Activated T-cell treated with anti-CD3 and anti-CD28 coated beads, Interleukin-2, amount 50 U/mL, for 72 hours (primary cell): ENCODE measurements around the gene BMAL2. TPM values are rescaled to one million over a fixed set of nuclear protein-coding genes. Genes with fewer than 3 reads are reported as not detected.

ENCODE experiments used
- ATAC-seq, 2 donors: fragments of 150-1000 bp; cut with Tn5 transposase; replicated peaks in 1 of 2; 2 replicates each; pipeline ENCODE4 v1.10.0; 2021; ENCODE audit warnings: moderate library complexity in 2 of 2, mild to moderate bottlenecking in 1 of 2
- DNase-seq, 2 donors: peaks; one replicate each; pipeline ENCODE4 v3.0.0; 2021 to 2022; ENCODE audit warnings: mixed read lengths in 1 of 2
- H3K27ac Mint-ChIP-seq: one replicate; pipeline ENCODE4 v1.8.0; 2022; ENCODE audit warnings: mild to moderate bottlenecking, moderate library complexity, mixed read lengths
- H3K27me3 Mint-ChIP-seq: one replicate; pipeline ENCODE4 v1.8.0; 2022; ENCODE audit warnings: low read depth, mixed read lengths
- H3K36me3 Mint-ChIP-seq, 2 donors: one replicate each; pipeline ENCODE4 v1.8.0; 2022; ENCODE audit warnings: mixed read lengths in 2 of 2, mild to moderate bottlenecking in 1 of 2; ENCODE audit not compliant: insufficient read depth in 2 of 2
- H3K4me1 Mint-ChIP-seq: one replicate; pipeline ENCODE4 v1.8.0; 2022; ENCODE audit warnings: low read depth, mixed read lengths
- H3K4me3 Mint-ChIP-seq, 2 donors: one replicate each; pipeline ENCODE4 v1.8.0; 2022; ENCODE audit warnings: mild to moderate bottlenecking in 2 of 2, mixed read lengths in 2 of 2, moderate library complexity in 2 of 2
- H3K9me3 Mint-ChIP-seq, 2 donors: one replicate each; pipeline ENCODE4 v1.8.0; 2022; ENCODE audit warnings: mixed read lengths in 2 of 2
- total RNA-seq, 2 donors: library from RNA; stranded (reverse); gene quantifications; one replicate each; pipeline ENCODE4 v1.2.3, GENCODE V29; 2022

Gene BMAL2, protein sequence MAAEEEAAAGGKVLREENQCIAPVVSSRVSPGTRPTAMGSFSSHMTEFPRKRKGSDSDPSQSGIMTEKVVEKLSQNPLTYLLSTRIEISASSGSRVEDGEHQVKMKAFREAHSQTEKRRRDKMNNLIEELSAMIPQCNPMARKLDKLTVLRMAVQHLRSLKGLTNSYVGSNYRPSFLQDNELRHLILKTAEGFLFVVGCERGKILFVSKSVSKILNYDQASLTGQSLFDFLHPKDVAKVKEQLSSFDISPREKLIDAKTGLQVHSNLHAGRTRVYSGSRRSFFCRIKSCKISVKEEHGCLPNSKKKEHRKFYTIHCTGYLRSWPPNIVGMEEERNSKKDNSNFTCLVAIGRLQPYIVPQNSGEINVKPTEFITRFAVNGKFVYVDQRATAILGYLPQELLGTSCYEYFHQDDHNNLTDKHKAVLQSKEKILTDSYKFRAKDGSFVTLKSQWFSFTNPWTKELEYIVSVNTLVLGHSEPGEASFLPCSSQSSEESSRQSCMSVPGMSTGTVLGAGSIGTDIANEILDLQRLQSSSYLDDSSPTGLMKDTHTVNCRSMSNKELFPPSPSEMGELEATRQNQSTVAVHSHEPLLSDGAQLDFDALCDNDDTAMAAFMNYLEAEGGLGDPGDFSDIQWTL
- 10 to 100 TPM; 16.1 to 17.0 TPM for total RNA-seq

DNA sequence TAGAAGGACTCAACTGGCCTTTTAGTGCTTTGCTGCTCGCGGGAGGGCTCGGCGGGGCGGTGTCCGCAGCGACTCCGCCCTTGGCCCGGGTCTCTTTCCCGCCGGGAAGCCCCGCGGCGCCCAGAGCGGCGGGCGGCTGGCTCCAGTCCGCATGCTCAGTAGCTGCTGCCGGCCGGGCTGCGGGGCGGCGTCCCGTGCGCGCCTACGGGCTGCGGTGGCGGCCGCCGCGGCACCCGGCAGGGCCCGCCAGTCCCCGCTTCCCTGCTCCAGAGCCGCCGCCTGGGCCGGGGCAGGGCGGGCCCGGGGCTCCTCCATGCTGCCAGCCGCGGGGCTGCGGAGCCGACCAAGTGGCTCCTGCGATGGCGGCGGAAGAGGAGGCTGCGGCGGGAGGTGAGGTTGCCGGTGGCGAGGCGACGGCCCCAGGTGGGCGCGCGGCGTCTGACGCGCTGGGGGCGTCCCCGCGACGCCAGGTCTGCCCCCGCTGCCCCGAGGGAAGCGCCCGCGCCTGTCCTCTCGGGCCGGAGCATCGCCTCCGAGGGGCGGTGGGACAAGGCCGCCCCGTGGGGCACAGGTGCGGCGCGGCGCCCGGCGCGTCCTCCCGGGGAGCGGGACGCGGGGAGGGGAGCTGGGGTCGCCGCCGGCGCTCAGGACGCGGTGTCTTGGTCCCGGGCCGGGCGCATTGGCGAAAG lies at the start of gene BMAL2:
Gene BMAL2, plus strand, starts transcription at position 123 of the 689 bp plus-strand sequence. Its CDS starts 237 bp downstream, at position 360.
- Mint-ChIP-seq H3K36me3 (peaks cover 5 to 6% of the 10 kb centered on the region in 2 donors), H3K27me3 (peaks cover 26% of the 10 kb centered on the region), H3K4me1 (peaks cover 69% of the 10 kb centered on the region), H3K27ac (peak within 1 kb of the TSS; percentile 96), H3K9me3 (no peaks in the 10 kb centered on the region), H3K4me3 (peak within 1 kb of the TSS; percentile 97 to 100)
- ATAC-seq (peak; percentile 54 to 55), DNase-seq (peak; percentile 65)

DNA sequence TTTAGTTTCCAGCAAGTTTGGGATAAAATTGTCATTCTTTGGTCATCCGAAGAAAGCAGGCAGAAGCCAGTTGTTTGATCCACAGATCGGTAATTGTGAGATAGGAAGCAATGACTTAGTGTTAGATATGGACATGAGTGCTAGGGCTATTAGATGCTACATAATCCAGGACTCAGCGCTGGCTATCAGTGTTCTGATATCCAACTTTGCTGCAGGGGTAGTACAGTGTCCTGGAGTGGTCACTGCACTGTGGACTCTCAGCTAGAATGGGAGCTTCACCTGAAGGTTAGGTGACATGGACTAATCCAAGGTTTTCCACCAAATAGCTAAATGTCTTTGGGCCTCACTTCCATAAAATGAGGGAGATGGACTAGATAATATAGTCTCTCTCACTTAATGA lies 48.6 kb upstream of the BMAL2 start:
- peaks cover 21% of the 10 kb centered on the region for H3K4me1 Mint-ChIP-seq
- H3K9me3 Mint-ChIP-seq = no peaks in the 10 kb centered on the region
- H3K27ac Mint-ChIP-seq = no peak overlapping the region
- peaks cover 0 to 1% of the 10 kb centered on the region in 2 donors for H3K36me3 Mint-ChIP-seq
- H3K4me3 Mint-ChIP-seq = no peak overlapping the region
- DNase-seq (no peak), ATAC-seq (no peak)
- H3K27me3 Mint-ChIP-seq = no peaks in the 10 kb centered on the region

DNA sequence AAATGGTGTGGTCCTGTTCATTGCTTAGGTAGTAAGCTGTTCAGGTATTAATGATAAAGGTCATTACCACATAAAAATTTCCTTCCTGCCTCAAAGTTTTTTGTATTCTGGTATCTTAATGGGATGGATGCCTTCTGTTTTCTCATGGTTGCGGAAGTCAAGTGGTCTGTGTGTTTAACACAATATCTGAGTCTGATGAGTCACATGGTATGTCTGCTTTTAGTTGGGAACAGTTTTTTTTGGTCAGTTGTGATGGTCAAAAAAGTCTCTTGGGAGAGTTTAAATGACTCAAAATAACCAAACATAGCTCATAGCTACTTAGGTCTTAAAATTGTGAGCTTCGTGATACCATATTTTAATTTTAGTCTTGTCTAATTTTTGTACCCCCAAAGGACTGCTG lies 47.9 kb upstream of the BMAL2 start:
- no peak overlapping the region for H3K4me3 Mint-ChIP-seq
- peaks cover 0 to 1% of the 10 kb centered on the region in 2 donors for H3K36me3 Mint-ChIP-seq
- ATAC-seq = no peak
- H3K4me1 Mint-ChIP-seq = peaks cover 18% of the 10 kb centered on the region
- H3K27ac Mint-ChIP-seq = no peak overlapping the region
- no peaks in the 10 kb centered on the region for H3K9me3 Mint-ChIP-seq
- DNase-seq = no peak
- no peaks in the 10 kb centered on the region for H3K27me3 Mint-ChIP-seq

DNA sequence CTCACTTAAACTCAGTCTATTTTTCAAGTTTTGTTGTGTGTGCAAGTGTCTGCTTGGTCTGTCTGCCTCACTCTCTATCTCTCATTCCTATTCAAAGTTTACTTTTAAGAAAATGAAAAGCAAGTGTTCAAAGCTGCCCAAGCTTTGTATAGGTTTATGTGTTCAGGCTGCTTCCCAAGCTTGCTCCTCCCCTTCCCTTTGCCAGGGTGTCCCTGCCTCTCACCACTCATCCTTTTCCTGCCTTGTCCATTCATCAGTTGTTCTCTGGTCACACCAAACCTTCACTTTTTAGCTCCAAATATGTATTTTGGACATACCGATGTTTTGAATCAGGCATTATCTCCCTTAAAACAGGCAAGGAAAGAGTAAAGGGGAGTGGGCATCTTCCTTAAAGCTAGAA lies 47.2 kb upstream of the BMAL2 start:
- Mint-ChIP-seq H3K36me3 (peaks cover 0 to 1% of the 10 kb centered on the region in 2 donors), H3K4me3 (no peak overlapping the region), H3K27ac (no peak overlapping the region), H3K9me3 (no peaks in the 10 kb centered on the region), H3K4me1 (peaks cover 11% of the 10 kb centered on the region), H3K27me3 (no peaks in the 10 kb centered on the region)
- DNase-seq (no peak), ATAC-seq (no peak)

DNA sequence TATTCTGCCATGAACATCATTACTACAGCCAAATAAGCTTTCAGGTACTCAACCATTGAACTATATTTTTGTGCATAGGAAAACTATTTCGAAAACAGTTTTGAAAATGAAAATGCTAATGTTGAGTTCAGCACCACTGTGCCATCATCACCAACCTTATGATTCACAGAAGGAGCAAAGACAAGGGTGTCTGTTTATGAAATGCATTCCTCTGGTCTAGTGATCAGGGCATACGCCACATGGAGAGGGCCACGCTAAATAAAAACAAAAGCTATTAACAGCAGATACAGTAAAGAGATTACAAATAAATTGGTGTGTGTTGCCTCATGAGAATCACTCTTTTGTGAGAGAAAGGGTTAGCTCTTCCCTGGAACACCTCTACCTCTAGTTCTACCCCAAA lies 43.2 kb upstream of the BMAL2 start:
- no peak overlapping the region for H3K4me3 Mint-ChIP-seq
- H3K27ac Mint-ChIP-seq = no peak overlapping the region
- no peaks in the 10 kb centered on the region for H3K36me3 Mint-ChIP-seq
- no peaks in the 10 kb centered on the region for H3K9me3 Mint-ChIP-seq
- ATAC-seq (no peak), DNase-seq (no peak)
- no peaks in the 10 kb centered on the region for H3K27me3 Mint-ChIP-seq
- peaks cover 9% of the 10 kb centered on the region for H3K4me1 Mint-ChIP-seq

DNA sequence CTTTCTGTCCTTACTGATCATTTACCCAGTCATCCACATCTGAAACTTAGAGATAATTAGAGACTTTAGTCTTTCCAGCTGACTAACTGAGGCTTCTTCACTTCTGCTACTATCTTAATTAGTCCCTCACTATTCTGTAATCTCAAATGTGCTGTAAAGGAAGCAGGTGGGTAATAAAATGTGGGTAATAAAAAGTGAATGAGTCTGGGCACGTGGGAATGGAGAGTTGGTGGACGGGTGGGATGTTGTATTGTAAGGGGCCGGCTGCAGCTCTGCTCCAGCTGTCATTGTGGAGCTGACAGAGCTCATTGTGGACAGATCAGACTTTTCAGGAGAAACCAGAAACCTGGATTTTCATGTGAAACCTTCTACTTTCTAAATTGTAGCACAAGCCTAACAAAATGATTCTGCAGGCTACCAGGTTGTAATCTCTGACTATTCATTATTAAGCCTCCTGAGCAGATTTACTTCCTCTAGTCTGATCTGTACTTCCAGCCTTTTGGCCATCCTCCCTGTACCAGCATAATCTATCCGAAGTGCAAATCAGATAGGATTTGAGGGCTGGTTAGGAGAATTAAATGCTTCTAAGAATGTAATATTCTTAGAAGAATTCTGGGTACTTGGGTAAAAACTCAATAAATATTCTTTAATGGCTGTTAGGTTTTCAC lies 42.0 kb upstream of the BMAL2 start:
- H3K4me3 Mint-ChIP-seq = no peak overlapping the region
- no peaks in the 10 kb centered on the region for H3K27me3 Mint-ChIP-seq
- H3K36me3 Mint-ChIP-seq = no peaks in the 10 kb centered on the region
- DNase-seq (no peak), ATAC-seq (no peak)
- H3K4me1 Mint-ChIP-seq = peaks cover 4% of the 10 kb centered on the region
- H3K27ac Mint-ChIP-seq = no peak overlapping the region
- no peaks in the 10 kb centered on the region for H3K9me3 Mint-ChIP-seq

DNA sequence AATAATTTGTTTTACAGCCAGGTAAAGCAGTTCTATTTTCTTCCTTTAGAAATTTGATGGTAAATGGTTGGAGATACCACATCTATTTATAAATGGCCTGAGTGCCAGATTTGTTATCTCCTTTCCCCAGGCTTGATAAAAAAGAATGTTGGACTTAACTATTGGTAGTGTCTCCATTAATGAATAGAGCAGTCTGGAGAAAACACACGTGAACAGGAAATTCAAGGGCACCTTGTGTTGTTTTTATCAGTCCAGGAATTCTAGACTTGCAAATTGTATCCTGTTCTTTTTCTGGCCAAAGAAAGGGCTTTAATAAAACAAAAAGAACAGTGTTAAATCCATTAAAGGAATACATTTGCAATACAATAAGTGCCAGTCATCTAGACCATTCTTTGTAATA lies 40.8 kb upstream of the BMAL2 start:
- H3K9me3 Mint-ChIP-seq = no peaks in the 10 kb centered on the region
- DNase-seq = no peak

DNA sequence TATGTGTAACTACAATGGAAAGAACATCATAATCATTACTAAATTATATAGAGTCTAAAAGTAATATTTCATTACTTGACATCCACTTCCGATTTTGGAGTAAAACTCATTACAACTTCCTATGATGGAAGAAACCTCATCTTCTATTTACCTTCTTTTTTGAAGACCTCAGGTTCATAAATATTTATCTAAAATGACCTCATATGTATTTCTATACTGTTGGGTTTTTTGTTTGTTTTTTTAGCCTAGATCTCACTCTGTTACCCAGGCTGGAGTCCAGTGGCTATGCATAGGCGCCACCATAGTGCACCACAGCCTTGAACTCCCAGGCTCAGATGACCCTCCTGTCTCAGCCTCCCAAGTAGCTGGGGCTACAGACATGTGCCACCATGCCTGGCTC lies 39.9 kb upstream of the BMAL2 start:
- Mint-ChIP-seq H3K9me3 (no peaks in the 10 kb centered on the region), H3K27me3 (no peaks in the 10 kb centered on the region), H3K36me3 (no peaks in the 10 kb centered on the region), H3K27ac (no peak overlapping the region), H3K4me3 (no peak overlapping the region), H3K4me1 (peaks cover 4% of the 10 kb centered on the region)
- ATAC-seq (no peak), DNase-seq (no peak)

More for the DNA sequence above, 40.8 kb upstream of the BMAL2 start:
- Mint-ChIP-seq H3K4me1 (peaks cover 4% of the 10 kb centered on the region), H3K27ac (no peak overlapping the region), H3K36me3 (no peaks in the 10 kb centered on the region), H3K4me3 (no peak overlapping the region), H3K27me3 (no peaks in the 10 kb centered on the region)
- ATAC-seq = no peak

DNA sequence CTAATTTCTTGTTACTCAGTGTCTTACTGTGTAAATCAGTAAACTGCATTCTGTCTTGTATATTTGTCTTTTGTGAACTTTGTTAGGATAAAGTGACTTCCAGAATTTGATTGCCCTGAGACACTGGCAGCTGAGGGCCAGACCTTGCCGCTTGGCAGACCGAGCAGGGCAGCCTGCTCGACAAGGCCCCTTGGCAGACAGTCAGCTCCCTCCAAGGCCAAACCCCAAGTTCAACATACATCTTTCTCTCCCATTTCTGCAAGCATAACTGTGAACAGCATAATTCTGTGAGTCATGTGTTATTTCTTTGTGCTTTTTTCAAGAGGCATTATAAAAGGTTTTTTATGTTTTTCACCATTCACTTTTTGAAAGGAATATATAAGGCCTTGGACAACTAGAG lies 39.2 kb upstream of the BMAL2 start:
- H3K4me1 Mint-ChIP-seq = peaks cover 4% of the 10 kb centered on the region
- DNase-seq (no peak), ATAC-seq (no peak)
- no peak overlapping the region for H3K4me3 Mint-ChIP-seq
- H3K9me3 Mint-ChIP-seq = no peaks in the 10 kb centered on the region
- H3K27me3 Mint-ChIP-seq = no peaks in the 10 kb centered on the region
- H3K36me3 Mint-ChIP-seq = peaks cover 0 to 2% of the 10 kb centered on the region in 2 donors
- H3K27ac Mint-ChIP-seq = no peak overlapping the region

DNA sequence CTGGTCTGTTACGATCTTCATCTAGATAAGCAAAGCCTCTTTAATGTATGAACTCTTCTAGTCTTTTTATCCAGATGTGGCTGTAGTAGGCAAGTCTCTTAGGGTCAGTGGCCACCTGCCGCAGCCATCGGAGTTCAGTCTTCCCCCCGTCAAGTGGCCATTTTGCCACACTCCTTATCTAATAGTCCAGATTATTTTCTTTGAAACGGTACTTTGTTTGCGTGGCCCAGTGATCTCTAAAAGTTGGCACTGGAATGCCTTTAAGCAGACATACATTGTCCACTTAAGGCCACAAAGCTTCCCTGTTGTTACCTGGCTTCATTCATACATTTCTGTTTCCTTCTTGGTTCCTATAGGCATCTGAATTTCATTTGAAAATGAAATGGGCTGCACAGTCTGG lies 36.0 kb upstream of the BMAL2 start:
- Mint-ChIP-seq H3K27me3 (no peaks in the 10 kb centered on the region), H3K9me3 (no peaks in the 10 kb centered on the region), H3K27ac (no peak overlapping the region), H3K4me1 (no peaks in the 10 kb centered on the region), H3K4me3 (no peak overlapping the region), H3K36me3 (peaks cover 3 to 5% of the 10 kb centered on the region in 2 donors)
- DNase-seq (no peak), ATAC-seq (no peak)

DNA sequence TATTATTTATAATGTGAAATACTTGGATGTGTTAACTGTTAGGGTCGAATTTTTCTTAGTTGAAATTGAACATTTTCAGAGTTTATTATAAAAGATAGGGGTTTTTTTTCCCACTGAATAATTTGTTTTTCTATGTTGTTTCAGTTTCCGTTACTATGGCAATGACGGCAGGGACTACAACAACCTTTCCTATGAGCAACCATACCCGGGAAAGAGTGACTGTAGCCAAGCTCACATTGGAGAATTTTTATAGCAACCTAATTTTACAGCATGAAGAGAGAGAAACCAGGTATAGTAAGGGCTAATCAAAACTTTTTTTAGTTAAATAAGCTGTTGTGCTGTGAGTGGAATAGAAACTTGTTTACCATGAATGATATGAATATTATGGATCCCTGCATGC lies 35.1 kb upstream of the BMAL2 start:
- Mint-ChIP-seq H3K9me3 (no peaks in the 10 kb centered on the region), H3K4me1 (no peaks in the 10 kb centered on the region), H3K36me3 (peaks cover 3 to 5% of the 10 kb centered on the region in 2 donors), H3K4me3 (no peak overlapping the region), H3K27ac (no peak overlapping the region), H3K27me3 (no peaks in the 10 kb centered on the region)
- DNase-seq = no peak
- ATAC-seq = peak; percentile 37 to 39

DNA sequence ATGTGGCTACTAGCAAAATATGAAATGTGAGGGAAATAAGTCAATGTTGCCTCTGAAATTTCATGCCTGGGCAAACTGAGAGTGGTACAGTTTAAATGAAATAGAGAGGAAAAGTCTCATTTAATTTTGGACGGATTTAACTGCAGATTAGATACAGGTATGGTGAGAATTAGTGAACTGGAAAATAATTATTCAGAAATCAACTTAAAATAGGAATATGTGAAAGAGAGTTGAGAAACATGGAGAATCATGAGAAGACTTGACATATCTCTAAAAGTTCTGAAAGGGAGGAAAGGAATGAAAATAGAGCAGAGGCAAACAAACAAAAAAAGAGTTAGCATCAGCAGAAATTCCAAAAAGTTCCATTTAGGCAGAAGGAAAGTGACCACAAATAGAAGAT lies 33.5 kb upstream of the BMAL2 start:
- no peaks in the 10 kb centered on the region for H3K27me3 Mint-ChIP-seq
- H3K27ac Mint-ChIP-seq = peak overlapping the region; percentile 90
- peaks cover 3 to 5% of the 10 kb centered on the region in 2 donors for H3K36me3 Mint-ChIP-seq
- no peaks in the 10 kb centered on the region for H3K9me3 Mint-ChIP-seq
- ATAC-seq = no peak
- no peak for DNase-seq
- no peaks in the 10 kb centered on the region for H3K4me1 Mint-ChIP-seq
- H3K4me3 Mint-ChIP-seq = no peak overlapping the region

DNA sequence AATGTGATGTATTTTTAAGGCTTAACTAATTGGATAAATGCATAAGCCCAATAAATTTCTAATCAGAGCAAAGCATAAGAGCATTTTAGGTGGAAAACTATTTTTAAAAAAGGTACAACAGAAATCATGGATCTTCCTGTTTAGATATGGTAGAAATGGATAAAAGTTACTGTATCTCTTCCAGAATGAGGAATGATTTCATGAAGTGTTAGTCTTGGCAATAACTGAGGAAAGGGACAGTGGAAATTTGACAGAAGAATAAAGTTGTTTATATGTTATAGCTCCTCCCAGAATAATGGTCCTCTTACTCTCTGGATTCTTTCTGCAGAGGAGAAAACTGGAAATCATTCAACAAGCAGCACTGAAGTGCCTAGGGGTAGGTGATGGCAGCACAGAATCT lies 32.4 kb upstream of the BMAL2 start:
- peaks cover 3 to 5% of the 10 kb centered on the region in 2 donors for H3K36me3 Mint-ChIP-seq
- ATAC-seq (no peak), DNase-seq (no peak)
- no peak overlapping the region for H3K4me3 Mint-ChIP-seq
- no peaks in the 10 kb centered on the region for H3K9me3 Mint-ChIP-seq
- H3K27me3 Mint-ChIP-seq = no peaks in the 10 kb centered on the region
- no peaks in the 10 kb centered on the region for H3K4me1 Mint-ChIP-seq
- no peak overlapping the region for H3K27ac Mint-ChIP-seq
